ENCODE data around the gene SNX32.
A peak's percentile ranks its signal among the peaks of the same experiment; 100 is the strongest.

SNX32 gene

DNA sequence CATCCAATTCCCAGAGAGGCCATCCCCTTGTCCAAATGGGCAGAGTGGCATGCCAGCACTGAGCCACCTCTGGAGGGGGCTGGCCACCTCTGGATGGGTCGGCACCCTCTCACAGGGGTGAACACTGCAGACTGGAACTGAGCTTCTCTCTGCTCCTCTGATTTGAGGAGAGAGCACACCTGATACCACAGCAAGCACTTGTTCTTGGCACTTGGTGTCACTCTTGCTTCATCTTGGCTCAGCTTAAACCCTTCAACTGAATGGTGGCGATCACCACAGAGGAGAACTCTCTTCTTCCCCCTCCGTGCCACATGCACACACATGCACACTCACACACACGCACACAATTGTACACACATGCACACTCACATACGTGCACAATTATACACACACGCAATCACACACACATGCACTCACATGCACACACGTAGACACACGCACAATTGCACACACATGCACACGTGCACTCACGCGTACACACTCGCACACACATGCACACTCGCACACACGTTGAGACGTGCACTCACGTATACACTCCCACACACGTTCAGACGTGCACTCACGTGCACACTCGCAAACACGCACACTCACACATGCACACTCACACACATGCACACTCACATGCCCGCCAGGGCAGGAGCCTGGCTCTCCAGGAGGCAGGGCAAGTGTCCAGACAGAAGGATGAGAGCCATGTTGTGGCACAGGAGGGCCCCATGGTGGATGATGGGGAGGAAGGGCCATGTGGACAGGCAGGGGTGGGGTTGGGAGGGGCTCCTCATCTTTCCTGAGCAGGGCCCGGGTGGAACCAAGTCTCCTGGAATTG is 23.5 kb upstream of the SNX32 start:
- TF ChIP-seq, protein P1, sequence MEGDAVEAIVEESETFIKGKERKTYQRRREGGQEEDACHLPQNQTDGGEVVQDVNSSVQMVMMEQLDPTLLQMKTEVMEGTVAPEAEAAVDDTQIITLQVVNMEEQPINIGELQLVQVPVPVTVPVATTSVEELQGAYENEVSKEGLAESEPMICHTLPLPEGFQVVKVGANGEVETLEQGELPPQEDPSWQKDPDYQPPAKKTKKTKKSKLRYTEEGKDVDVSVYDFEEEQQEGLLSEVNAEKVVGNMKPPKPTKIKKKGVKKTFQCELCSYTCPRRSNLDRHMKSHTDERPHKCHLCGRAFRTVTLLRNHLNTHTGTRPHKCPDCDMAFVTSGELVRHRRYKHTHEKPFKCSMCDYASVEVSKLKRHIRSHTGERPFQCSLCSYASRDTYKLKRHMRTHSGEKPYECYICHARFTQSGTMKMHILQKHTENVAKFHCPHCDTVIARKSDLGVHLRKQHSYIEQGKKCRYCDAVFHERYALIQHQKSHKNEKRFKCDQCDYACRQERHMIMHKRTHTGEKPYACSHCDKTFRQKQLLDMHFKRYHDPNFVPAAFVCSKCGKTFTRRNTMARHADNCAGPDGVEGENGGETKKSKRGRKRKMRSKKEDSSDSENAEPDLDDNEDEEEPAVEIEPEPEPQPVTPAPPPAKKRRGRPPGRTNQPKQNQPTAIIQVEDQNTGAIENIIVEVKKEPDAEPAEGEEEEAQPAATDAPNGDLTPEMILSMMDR (conservative IDR thresholded peaks at IDR 0.05; ENCODE audit: low read depth, low read length) = no peak
- no peak overlapping the region for H3K4me3 ChIP-seq (ENCODE audit: low read depth, low read length)
- DNase-seq (ENCODE audit: low read depth) = no peak

DNA sequence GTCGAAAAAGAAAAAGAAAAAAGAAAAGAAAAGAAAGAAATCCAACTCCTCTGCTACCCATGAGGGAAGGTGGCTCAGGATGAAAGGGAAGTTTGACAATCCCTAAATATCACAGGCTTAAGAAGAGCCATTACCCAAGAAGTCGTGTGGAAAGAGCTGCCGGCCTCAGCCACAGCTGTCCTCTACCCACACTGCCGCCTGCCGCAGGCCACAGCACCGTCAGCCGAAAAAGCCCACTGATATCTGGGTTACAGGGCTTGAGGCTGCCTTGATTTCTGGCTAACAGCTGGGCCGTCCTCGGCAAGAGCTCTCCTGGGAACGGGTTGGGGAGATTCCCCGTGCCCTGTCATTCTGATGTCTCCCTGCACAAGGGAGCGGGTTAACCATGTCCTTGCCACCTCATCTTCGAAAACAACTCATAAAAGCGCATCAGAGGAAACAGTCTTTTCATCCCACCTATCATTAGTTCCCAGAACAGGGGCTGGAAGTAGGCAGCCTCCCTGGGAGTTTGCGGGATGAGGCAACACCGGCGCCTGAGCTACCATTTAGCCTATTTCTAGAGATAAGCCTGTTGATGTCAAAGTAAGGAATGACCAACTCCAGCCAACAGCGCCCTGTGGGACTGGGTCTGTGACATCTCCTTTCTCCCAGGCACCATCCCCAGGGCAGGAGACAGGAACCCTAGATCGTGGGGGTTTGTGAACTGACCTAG is 21.8 kb upstream of the SNX32 start:
- TF ChIP-seq, protein P1 (conservative IDR thresholded peaks at IDR 0.05; ENCODE audit: low read depth, low read length) = no peak
- H3K4me3 ChIP-seq (ENCODE audit: low read depth, low read length) = no peak overlapping the region
- no peak for DNase-seq (ENCODE audit: low read depth)

DNA sequence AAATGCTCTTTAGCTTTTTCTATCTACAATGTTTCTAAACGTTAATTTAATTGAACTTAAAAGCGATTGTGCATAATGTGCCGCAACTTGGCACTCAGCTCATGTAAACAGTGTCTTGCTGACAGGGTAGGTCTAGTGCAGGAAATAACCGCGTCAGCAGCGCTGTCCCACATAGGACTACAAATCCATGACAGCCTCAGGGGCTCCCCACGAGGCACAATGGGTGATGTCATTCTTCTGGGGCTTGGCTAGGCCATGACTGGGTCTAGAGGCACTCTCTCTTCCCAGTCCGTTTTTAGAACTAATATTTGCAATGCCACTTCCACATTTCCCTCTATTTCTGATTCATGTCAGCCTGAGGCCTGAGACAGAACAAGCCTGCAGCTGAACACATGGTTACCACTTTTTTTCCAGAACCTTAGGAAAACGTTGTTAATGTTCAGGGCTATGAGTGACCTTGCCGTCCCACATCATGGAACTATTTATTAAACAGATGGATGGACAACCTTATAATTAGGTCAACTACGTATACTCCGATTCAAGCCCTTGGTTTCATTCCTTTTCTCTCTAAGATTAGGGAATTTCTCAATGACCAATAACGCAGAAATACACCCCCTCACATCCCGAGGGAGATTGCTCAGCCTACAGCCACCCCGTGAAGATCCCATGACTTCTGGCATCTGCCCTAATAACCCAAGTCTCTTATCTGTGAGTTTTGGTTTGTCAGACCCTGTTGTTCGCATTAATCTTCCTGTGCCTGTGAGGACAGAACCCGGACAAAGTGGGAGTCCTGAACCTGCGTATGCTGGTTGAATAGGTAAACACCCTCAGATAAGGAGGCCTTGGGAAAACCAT is 19.4 kb upstream of the SNX32 start:
- TF ChIP-seq, protein P1 (conservative IDR thresholded peaks at IDR 0.05; ENCODE audit: low read depth, low read length) = no peak
- peak; percentile 22 for DNase-seq (ENCODE audit: low read depth)
- no peak overlapping the region for H3K4me3 ChIP-seq (ENCODE audit: low read depth, low read length)

DNA sequence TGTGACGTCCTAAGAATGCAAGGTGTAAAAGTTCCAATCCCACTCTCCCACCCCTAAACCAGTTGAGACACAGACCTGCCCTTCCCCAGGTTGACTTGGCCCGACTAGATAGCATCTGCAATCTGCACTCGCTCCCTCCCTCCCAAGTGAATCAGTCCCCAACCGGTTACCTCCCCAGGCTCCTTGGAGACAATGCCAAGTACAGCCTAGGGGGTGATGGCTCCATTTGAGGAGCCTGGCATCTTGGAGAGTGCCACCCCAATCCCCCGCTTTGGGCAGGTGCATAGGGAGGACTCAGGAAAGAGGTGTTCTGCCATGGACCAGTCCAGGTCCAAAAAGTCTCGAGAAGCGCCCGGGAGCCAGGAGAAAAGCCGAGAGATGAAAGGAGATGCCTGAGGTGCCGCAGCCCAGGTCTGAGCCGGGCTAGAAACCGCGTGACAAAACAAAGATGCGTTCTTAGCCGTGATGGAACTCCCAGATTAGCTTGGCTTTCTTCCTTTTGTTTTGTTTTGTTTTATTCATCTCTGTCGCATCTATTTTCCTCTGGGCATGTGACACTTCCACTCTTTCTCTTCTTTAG is 18.7 kb upstream of the SNX32 start:
- TF ChIP-seq, protein P1 (conservative IDR thresholded peaks at IDR 0.05; ENCODE audit: low read depth, low read length) = no peak
- H3K4me3 ChIP-seq (ENCODE audit: low read depth, low read length) = no peak overlapping the region
- DNase-seq (ENCODE audit: low read depth) = no peak

DNA sequence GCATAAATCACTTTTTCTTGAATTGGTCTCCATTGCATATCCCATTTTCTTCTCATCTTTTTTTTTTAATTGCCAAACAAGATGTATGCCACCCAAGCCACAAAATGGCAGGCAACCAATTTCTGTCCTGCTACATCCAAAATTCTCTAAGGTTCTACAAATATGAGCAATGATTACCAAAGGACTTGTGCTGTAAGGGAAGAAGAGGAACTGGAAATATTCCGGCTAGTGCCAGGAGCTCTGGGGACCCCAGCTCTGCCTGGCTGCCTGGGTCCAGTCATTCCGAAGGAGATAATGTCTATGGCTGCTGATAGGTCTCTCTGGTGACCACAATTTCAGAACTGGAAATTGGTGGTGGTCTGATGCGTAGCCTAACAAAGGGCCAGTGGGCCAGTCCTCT is 17.1 kb upstream of the SNX32 start:
- no peak overlapping the region for H3K4me3 ChIP-seq (ENCODE audit: low read depth, low read length)
- TF ChIP-seq, protein P1 (conservative IDR thresholded peaks at IDR 0.05; ENCODE audit: low read depth, low read length) = no peak
- no peak for DNase-seq (ENCODE audit: low read depth)

DNA sequence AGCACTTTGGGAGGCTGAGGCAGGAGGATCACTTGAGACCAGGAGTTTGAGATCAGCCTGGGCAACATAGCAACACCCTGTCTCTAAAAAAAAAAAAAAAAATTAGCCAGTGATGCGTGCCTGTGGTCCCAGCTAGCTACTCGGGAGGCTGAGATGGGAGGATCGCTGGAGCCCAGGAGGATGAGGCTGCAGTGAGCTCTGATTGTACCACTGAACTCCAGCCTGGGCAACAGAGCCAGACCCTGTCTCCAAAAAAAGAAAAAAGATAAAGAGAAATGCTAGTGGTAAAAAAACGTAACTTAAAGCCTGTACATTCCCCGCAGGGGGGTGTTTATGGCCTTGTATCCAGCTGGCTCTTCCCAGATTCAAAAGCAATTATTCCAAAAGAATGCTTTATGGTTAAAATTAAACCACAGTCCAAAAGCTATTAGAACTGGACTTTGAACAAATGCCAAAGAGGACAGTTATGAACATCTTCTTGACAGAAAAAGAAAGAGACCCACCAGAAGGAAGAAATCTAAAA is 16.4 kb upstream of the SNX32 start:
- TF ChIP-seq, protein P1 (conservative IDR thresholded peaks at IDR 0.05; ENCODE audit: low read depth, low read length) = no peak
- no peak for DNase-seq (ENCODE audit: low read depth)
- peak overlapping the region; percentile 81 for H3K4me3 ChIP-seq (ENCODE audit: low read depth, low read length)

Data from choroid plexus epithelial cell (primary cell).